HG03097 (cell line): ENCODE results near the gene SUMO2.
A peak's percentile ranks its signal among the peaks of the same experiment; 100 is the strongest.
"Not testable (repeated sequence)": the region's sequence is repeated elsewhere in the genome, so short reads cannot be mapped to it uniquely, and the experiment has no call there.

Source experiments
- ATAC-seq: cut with Tn5 transposase; IDR thresholded peaks from one replicate; pipeline ENCODE4 v1.9.1; 2021; ENCODE audit not compliant: unreplicated experiment, low FRiP score

SUMO2 gene

GRCh38 chr17:75151930-75152329, 30.8 kb downstream of the SUMO2 start:
- ATAC-seq: no peak

GRCh38 chr17:75147878-75148546, 34.7 kb downstream of the SUMO2 start:
- ATAC-seq: no peak

GRCh38 chr17:75146592-75146991, 36.2 kb downstream of the SUMO2 start:
- ATAC-seq: no peak

- ATAC-seq: no peak
These were observed 37.8 kb downstream of the SUMO2 start for GRCh38 chr17:75144816-75145512.

DNA sequence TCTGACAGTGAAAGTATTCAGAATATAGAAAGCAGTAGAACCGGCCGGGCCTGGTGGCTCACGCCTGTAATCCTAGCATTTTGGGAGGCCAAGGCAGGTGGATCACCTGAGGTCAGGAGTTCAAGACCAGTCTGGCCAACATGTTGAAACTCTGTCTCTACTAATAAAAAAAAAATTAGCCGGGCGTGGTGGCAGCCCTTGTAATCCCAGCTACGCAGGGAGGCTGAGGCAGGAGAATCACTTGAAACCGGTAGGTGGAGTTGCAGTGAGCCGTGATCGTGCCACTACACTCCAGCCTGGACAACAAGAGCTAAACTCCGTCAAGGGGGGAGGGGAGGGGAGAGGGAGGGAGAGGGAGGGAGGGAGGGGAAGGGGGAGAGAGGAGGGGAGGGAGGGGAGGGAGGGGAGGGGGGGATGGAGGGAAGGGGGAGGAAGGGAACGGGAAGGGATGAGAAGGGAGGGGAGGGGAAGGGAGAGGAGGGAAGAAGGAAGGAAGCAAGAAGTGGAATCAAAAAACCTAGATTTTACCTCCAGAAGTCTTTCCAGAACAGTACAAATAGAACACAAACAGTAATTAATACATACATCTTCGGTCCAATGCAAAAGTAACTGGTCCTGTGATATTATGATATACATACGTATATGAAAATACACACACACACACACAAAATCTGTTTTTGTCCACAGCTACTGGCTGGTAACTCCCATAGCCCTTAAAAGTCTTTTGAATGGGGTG, 40.4 kb downstream of the SUMO2 start:
- ATAC-seq: no peak

DNA sequence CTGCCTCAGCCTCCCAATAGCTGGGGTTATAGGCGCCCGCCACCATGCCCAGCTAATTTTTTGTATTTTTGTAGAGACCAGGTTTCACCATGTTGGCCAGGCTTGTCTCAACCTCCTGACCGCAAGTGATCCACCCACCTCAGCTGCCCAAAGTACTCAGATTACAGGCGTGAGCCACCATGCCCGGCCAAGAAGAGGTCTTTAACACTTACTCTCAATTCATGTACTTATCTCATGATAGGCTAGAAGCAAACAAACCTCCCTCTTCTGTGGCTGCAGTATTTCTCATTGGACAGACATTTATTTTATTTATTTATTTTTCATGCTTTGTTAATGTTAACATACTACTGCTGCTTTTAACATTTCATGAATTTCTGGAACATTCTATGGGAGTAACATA, 44.2 kb downstream of the SUMO2 start:
- ATAC-seq: no peak

GRCh38 chr17:75137762-75138161, 45.0 kb downstream of the SUMO2 start:
- not testable (repeated sequence) for ATAC-seq

DNA sequence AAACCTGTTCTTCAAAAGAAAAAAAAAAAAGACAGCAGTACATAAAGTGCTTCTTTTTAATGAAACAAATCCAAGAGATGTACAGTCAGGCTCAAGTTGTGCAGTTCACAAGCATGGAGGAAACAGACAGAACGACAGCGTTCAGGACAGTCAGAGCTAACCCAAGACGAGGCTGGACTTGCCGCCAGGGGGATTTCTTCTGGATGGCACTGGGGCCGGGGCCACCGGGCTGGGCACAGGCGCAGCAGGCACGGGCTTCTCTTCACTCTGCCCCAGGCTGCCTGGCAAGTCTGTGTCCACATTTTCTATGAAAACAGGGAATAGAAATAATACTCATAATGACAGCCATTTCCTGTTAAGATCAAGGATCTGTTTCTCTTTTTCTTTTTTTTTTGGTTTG, 46.8 kb downstream of the SUMO2 start:
- no peak for ATAC-seq

GRCh38 chr17:75135452-75135851, 47.3 kb downstream of the SUMO2 start:
- ATAC-seq: no peak

DNA sequence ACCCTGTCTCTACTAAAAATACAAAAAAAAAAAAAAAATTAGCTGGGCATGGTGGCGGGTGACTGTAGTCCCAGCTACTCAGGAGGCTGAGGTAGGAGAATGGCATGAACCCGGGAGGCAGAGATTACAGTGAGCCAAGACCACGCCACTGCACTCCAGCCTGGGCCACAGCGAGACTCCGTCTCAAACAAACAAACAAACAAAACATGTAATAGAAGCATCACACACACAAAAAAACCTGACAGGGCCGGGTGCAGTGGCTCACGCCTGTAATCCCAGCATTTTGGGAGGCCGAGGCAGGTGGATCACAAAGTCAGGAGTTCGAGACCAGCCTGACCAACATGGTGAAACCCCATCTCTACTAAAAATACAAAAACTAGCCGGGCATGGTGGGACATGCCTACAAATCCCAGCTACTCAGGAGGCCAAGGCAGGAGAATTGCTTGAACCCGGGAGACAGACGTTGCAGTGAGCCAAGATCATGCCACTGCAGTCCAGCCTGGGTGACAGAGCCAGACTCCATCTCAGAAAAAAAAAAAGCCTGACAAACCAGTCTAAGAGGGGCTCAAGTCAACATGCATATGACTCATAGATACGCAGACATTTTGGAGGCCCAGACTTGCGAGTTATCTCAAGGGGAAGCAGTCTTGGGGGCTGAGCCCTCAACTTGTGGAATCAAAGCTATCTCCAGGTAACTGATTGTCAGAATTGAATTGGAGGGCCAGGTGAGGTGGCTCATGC, 49.0 kb downstream of the SUMO2 start:
- ATAC-seq: not testable (repeated sequence)

- ATAC-seq: no peak
These were observed 49.8 kb downstream of the SUMO2 start for GRCh38 chr17:75133001-75133400.

GRCh38 chr17:75132018-75133000, 50.5 kb downstream of the SUMO2 start:
- ATAC-seq: not testable (repeated sequence)

DNA sequence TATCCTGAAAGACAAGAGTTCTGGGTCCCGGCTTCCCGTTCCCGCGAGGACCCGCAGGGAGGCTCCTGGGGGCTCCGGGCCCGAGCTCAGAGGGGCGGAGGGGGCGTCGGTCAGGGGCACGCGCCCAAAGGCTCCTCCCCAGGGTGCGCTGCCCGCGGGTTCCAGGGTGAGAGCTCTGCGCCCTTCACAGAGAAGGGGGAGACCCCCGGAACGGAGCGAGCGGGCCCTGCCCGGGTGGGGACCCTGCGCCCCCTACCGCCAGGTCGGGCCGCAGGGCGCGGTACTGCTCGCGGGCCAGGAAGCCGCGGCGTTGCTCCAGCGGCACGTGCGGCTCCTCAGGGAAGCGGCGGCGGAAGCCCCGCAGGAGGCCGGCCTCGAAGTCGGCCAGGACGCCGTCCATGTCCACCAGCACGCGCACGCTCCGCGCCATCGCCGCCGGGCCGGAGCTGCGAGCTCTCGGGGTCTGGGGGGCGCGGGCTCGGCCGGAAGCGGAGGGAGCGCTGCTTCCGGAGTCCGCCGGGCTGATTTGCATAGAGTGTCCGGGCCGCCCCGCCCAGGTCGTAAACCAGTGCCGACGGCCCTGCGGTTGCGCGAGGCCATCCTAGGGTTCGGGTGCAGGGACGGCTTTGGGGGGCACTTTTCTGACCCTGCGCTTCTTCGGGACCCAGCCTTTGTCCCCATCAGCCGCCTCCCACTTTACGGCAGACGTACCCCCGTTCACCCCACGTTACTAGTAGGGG, 51.3 kb downstream of the SUMO2 start, which contains the start of gene NT5C:
Gene NT5C (minus strand): TSS at position 465 of the 740 bp plus-strand sequence. CDS start 35 bp downstream, at position 430.
- peak; percentile 56 for ATAC-seq

GRCh38 chr17:75130632-75131277, 52.0 kb downstream of the SUMO2 start:
- no peak for ATAC-seq

DNA sequence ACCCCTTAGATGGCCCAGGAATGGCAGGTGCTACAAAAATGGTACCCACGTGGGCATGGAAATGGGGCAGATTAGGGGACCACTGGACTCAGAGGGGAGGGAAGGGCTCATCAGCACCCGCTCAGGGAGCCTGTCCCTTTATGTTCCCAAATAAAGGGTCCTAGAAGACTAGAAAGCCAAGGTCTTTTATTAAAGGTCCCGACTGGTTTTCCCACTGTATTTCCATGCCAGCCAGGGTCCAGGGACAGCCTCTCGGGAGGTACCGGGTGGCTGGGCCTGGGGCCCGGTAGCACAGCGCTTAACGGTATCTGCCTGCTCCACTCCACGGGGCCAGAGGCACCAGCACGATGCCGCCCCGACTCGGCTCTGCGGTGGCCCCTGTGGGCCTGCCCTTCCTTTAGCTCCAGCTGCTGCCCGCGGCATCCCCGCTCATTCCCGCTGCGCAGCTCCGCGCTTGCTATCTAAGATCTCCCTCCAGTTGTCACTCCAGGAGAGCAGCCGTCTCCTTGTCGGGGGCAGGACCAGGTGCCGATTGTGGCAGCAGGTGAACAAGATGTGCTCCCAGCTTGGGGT, 52.6 kb downstream of the SUMO2 start:
- ATAC-seq: no peak

GRCh38 chr17:75129576-75129975, 53.2 kb downstream of the SUMO2 start:
- ATAC-seq: no peak

- no peak for ATAC-seq
These were observed 53.9 kb downstream of the SUMO2 start for GRCh38 chr17:75128694-75129505.
